Measurements from ENCODE around the gene BCL3. TPM values are rescaled to one million over a fixed set of nuclear protein-coding genes. Genes with fewer than 3 reads are reported as not detected.
"Not testable (repeated sequence)": the region's sequence is repeated elsewhere in the genome, so short reads cannot be mapped to it uniquely, and the experiment has no call there.

The BCL3 gene
- total RNA-seq, 1 experiment from 2014 or later = 7.3 TPM

DNA sequence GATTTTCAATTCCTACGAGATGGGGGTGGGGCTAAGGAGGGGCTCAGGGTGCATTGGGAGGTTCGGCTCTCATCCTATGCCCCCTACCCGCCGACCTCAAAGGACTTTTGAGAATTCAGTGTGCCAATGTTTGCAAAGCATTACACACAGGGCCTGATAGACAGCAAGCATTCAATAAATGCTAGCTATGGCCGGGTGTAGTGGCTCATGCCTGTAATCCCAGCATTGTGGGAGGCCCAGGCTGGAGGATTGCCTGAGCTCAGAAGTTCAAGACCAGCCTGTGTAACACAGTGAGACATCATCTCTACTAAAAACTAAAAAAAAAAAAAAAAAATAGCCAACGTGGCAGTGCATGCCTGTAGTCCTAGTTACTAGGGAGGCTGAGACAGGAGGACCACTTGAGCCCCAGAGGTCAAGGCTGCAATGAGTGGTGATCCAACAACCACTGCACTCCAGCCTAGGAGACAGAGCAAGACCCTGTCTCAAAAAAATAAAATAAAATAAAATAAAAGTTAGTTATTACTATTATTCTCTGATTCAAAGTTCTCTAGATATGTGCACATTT, 27.2 kb downstream of the BCL3 start:
- Histone ChIP-seq H3K36me3 (no peaks in the 10 kb centered on the region), H3K4me3 (no peak overlapping the region), H3K9me3 (replicated peaks) (no peaks in the 10 kb centered on the region), H3K4me1 (peaks cover 32% of the 10 kb centered on the region), H3K27ac (no peak overlapping the region), H3K27me3 (no peaks in the 10 kb centered on the region)
- DNase-seq = no peak

DNA sequence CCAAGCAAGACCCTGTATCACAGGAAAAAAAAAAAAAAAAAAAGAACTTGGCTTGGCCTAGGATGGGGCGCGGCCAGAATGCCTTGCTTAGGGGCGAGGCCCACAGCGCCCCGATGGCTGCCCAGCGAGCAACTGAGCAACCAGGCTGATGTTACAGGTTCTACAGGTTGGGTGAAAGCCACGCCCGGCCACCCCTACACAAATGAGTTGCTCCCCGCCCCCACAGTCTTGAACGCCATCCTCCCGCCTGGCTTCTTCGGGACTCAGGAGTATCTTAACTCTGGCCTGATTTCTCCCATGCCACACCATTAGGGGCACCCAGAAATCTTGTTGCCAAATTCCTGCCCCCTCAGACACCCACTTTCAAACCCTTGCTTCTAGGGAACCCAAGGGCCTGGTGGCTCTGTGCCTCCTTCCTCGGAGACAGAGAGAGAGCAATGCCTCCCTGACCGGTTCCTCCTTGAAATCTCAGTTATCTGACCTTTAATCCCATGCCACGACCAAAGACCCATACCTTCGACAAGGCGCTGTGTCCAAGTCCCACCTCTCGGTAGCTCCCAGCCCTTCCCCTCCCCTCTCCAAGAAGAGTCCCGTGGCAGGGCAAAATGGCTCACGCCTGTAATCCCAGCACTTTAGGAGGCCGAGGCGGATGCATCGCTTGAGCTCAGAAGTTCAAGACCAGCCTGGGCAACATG, 28.0 kb downstream of the BCL3 start:
- no peak overlapping the region for H3K4me3 ChIP-seq
- DNase-seq = no peak
- no peak overlapping the region for H3K27ac ChIP-seq
- H3K36me3 ChIP-seq = no peaks in the 10 kb centered on the region
- H3K27me3 ChIP-seq = no peaks in the 10 kb centered on the region
- H3K4me1 ChIP-seq = peaks cover 32% of the 10 kb centered on the region
- H3K9me3 ChIP-seq (replicated peaks) = no peaks in the 10 kb centered on the region

DNA sequence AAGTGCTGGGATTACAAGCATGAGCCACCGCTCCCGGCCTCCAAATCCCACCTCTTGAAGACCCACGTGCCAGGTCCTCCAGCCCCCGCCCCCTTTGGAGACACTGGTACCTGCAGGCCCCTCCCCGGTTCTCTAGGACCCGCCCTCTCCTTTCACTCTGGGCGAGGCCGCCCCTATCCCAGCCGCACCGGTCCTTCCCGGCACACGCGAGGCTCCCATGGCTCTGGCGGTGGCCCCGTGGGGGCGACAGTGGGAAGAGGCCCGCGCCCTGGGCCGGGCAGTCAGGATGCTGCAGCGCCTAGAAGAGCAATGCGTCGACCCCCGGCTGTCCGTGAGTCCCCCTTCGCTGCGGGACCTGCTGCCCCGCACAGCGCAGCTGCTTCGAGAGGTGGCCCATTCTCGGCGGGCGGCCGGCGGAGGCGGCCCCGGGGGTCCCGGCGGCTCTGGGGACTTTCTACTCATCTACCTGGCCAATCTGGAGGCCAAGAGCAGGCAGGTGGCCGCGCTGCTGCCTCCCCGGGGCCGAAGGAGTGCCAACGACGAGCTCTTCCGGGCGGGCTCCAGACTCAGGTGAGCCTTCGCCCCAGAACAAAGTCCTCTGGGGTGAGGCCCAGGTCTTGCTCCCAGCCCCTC, 29.3 kb downstream of the BCL3 start, which contains the start of gene CBLC:
CBLC (plus strand) TSS at position 176 of the 633 bp plus-strand sequence; CDS start at position 218, 42 bp downstream.
- Histone ChIP-seq H3K27me3 (no peaks in the 10 kb centered on the region), H3K9me3 (replicated peaks) (no peaks in the 10 kb centered on the region), H3K36me3 (no peaks in the 10 kb centered on the region), H3K27ac (no peak within 1 kb of the TSS), H3K4me1 (peaks cover 27% of the 10 kb centered on the region), H3K4me3 (no peak within 1 kb of the TSS)
- no peak for DNase-seq

DNA sequence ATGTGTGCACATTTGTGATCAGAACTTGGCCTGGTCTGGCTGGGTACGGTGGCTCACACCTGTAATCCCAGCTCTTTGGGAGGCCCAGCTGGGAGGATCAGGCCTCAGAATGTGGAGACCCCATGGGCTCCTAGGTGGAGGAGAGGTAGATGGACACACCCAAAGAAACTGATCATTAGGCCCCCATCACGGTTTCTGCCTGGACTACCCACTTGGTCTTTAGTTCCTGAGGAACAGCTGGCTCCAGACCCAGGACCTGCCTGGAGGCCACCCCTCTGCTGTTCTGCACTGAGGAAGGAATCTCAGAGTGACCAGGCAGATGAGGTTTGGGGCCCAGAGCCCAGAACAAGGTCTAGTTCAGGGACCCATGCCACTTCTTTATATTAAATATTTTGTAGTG, 30.6 kb downstream of the BCL3 start:
- H3K4me1 ChIP-seq = peaks cover 13% of the 10 kb centered on the region
- H3K9me3 ChIP-seq (replicated peaks) = no peaks in the 10 kb centered on the region
- no peaks in the 10 kb centered on the region for H3K27me3 ChIP-seq
- H3K36me3 ChIP-seq = no peaks in the 10 kb centered on the region
- DNase-seq = no peak
- H3K4me3 ChIP-seq = no peak overlapping the region
- no peak overlapping the region for H3K27ac ChIP-seq

DNA sequence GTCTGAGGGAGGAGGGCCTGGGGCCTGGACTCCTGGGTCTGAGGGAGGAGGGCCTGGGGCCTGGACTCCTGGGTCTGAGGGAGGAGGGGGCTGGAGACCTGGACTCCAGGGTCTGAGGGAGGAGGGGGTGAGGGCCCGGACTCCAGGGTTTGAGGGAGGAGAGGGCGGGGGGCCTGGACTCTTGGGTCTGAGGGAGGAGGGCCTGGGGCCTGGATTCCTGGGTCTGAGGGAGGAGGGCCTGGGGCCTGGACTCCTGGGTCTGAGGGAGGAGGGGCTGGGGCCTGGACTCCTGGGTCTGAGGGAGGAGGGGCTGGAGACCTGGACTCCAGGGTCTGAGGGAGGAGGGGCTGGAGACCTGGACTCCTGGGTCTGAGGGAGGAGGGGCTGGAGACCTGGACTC, 33.2 kb downstream of the BCL3 start:
- H3K4me1 ChIP-seq; H3K36me3 ChIP-seq; DNase-seq; H3K4me3 ChIP-seq; H3K27ac ChIP-seq; H3K27me3 ChIP-seq; H3K9me3 ChIP-seq (replicated peaks): not testable (repeated sequence)

DNA sequence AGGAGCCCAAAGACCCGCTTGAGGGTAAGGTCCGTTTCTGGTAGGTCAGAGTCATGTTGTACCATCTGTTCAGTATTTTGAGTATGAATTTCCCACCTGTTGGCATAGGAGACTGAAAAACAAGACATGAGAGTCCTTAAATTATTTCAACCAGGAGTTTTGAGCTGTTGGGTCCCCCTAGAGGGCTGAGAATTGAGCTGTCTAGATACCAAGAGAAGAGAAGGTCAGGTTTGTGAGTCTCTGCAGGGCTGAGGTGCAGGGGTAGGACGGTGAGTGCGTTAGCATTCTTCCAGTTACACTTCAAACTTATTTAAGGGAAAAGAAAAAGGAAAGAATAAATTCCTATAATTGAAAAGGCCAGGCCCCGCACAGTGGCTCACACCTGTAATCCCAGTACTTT, 34.2 kb downstream of the BCL3 start:
- no peak for DNase-seq
- Histone ChIP-seq H3K9me3 (replicated peaks) (no peaks in the 10 kb centered on the region), H3K36me3 (no peaks in the 10 kb centered on the region), H3K4me1 (peaks cover 2% of the 10 kb centered on the region; the same call in 1 of the 2 replicates), H3K27me3 (no peaks in the 10 kb centered on the region), H3K4me3 (no peak overlapping the region), H3K27ac (no peak overlapping the region)

DNA sequence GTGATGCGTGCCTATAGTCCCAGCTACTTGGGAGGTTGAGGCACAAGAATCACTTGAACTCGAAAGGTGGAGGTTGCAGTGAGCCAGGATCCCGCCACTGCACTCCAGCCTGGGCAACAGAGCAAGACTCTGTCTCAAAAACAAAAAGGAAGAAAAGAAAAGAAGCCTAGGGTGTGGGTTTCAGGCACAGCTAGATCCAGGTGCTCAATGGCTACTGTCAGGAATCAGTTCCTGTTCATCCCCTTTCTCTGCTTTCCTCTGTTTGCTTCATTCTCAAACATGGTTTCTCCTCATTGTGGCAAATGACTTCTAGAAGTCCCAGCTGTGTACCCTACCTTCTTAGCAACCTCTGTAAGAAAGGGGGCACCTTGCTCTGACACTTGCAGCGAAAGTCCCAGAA, 35.0 kb downstream of the BCL3 start:
- Histone ChIP-seq H3K4me3 (no peak overlapping the region), H3K9me3 (replicated peaks) (no peaks in the 10 kb centered on the region), H3K36me3 (no peaks in the 10 kb centered on the region), H3K4me1 (peaks cover 2% of the 10 kb centered on the region; the same call in 1 of the 2 replicates), H3K27me3 (no peaks in the 10 kb centered on the region), H3K27ac (no peak overlapping the region)
- no peak for DNase-seq

DNA sequence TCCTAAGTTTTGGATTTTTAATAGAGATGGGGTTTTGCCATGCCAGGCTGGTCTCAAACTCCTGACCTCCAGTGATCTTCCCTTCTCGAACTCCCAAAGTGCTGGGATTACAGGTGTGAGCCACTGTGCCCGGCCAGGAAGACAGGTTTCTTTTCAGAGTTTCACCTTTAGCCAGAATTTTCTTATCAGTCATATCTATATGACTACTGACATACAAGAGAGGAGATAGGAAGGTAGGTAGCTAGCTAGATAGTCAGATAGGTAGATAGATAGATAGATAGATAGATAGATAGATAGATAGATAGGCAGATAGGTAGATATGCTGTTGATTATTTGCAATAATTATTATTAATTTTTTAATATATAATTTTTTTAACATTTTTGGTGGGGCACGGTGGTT, 36.8 kb downstream of the BCL3 start:
- H3K9me3 ChIP-seq (replicated peaks) = no peaks in the 10 kb centered on the region

DNA sequence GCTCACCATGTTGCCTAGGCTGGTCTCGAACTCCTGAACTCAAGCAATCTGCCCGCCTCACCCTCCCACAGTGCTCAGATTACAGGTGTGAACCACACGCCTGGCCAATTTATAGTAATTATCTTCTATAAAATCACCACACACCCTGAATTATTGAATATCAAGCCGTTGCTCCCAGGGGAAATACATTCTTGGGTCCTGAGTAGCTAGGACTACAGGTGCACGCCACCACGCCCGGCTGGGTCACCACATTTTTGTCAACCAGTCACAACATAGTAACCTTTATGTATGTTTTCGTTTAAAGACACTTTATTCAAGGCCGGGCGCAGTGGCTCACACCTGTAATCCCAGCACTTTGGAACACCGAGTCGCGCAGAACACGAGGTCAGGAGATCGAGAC, 37.5 kb downstream of the BCL3 start:
- DNase-seq = no peak
- Histone ChIP-seq H3K36me3 (no peaks in the 10 kb centered on the region), H3K4me3 (no peak overlapping the region), H3K27ac (no peak overlapping the region), H3K4me1 (peaks cover 2% of the 10 kb centered on the region; the same call in 1 of the 2 replicates), H3K27me3 (no peaks in the 10 kb centered on the region), H3K9me3 (replicated peaks) (no peaks in the 10 kb centered on the region)

More for the DNA sequence above, 36.8 kb downstream of the BCL3 start:
- no peak for DNase-seq
- H3K4me1 ChIP-seq = peaks cover 2% of the 10 kb centered on the region; the same call in 1 of the 2 replicates
- no peaks in the 10 kb centered on the region for H3K27me3 ChIP-seq
- no peaks in the 10 kb centered on the region for H3K36me3 ChIP-seq
- no peak overlapping the region for H3K4me3 ChIP-seq
- H3K27ac ChIP-seq = no peak overlapping the region

DNA sequence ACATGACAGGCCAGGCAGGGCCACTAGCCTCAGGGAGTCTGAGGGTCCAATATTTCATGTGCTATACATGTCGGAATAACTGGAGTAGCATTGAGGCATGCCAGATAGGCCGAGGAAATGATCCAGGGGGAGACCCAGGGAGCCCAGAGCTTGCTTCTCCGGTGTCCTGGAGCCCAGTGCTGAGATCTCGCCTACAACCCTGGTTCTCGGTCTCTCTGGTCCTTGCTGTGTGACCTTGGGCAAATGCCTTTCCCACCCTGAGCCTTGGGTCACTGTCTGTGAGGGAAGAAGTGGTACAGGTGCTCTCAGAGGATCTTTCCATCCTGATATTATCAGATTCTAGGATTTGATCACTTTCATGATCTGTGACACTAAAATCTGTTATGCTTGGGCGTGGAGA, 40.5 kb downstream of the BCL3 start:
- H3K27me3 ChIP-seq = no peaks in the 10 kb centered on the region; the same call in 1 of the 2 replicates
- no peak overlapping the region for H3K27ac ChIP-seq
- no peaks in the 10 kb centered on the region for H3K9me3 ChIP-seq (replicated peaks)
- H3K36me3 ChIP-seq = no peaks in the 10 kb centered on the region
- peaks cover 6% of the 10 kb centered on the region; the same call in 1 of the 2 replicates for H3K4me1 ChIP-seq
- H3K4me3 ChIP-seq = no peak overlapping the region
- DNase-seq = no peak

DNA sequence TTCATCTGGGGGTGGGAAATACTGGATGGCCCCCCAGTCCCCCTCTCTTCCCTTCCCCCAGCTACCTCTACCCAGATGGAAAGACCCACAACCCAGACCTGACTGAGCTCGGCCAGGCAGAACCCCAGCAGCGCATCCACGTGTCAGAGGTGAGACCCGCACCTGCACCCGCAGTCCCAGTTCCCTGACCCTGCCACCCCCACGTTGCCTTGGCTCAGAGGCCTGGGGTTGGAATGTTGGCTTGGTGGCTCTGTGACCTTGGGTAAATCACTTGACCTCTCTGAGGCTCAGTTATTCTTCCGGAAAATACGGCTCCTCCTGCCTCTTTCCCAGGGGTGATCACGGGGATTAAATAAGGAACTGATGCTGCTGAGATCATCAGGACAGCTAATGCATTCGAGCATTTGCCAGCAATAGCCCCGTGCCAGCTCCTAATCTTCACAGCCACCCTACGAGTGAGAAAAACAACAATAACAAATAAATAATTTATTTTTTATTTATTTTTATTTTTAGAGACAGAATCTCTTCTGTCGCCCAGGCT, 41.5 kb downstream of the BCL3 start:
- no peaks in the 10 kb centered on the region for H3K9me3 ChIP-seq (replicated peaks)
- no peaks in the 10 kb centered on the region for H3K36me3 ChIP-seq
- peaks cover 4% of the 10 kb centered on the region; the same call in 1 of the 2 replicates for H3K4me1 ChIP-seq
- H3K27ac ChIP-seq = no peak overlapping the region
- peaks cover 1% of the 10 kb centered on the region; the same call in 1 of the 2 replicates for H3K27me3 ChIP-seq
- no peak overlapping the region for H3K4me3 ChIP-seq
- no peak for DNase-seq

DNA sequence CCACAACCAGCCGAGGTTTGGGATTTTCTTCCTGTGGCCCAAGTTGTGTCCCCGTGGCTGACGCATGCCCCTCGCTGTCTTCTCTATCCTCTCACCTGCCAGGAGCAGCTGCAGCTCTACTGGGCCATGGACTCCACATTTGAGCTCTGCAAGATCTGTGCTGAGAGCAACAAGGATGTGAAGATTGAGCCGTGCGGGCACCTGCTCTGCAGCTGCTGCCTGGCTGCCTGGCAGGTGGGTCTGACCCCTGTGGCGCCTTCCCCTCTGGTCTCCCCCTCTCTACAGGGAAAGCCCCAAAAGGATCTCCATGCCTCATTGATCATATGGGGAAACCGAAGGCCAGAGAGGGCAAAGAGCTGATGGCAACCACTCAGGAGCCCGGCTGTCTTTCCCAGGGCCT, 43.8 kb downstream of the BCL3 start:
- peaks cover 4% of the 10 kb centered on the region; the same call in 1 of the 2 replicates for H3K4me1 ChIP-seq
- H3K9me3 ChIP-seq (replicated peaks) = no peaks in the 10 kb centered on the region
- peaks cover 4% of the 10 kb centered on the region; the same call in 1 of the 2 replicates for H3K27me3 ChIP-seq
- no peak overlapping the region for H3K27ac ChIP-seq
- peak; percentile 72 to 83 for DNase-seq
- H3K36me3 ChIP-seq = no peaks in the 10 kb centered on the region
- H3K4me3 ChIP-seq = no peak overlapping the region

DNA sequence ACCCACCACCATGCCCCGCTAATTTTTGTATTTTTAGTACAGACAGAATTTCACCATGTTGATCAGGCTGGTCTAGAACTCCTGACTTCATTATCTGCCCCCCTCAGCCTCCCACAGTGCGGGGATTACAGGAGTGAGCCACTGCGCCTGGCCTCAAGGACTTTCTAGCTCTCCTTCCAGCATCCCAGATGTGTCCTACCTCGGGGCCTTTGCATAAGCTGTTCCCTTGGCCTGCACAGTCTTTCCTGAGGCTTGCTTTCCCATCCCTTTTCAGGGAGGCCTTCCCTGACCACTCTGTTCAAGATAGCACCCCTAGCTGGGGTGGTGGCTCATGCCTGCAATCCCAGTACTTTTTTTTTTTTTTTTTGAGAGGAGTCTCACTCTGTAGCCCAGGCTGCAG, 46.1 kb downstream of the BCL3 start:
- Histone ChIP-seq H3K27me3 (peaks cover 4% of the 10 kb centered on the region; the same call in 1 of the 2 replicates), H3K36me3 (no peaks in the 10 kb centered on the region)

DNA sequence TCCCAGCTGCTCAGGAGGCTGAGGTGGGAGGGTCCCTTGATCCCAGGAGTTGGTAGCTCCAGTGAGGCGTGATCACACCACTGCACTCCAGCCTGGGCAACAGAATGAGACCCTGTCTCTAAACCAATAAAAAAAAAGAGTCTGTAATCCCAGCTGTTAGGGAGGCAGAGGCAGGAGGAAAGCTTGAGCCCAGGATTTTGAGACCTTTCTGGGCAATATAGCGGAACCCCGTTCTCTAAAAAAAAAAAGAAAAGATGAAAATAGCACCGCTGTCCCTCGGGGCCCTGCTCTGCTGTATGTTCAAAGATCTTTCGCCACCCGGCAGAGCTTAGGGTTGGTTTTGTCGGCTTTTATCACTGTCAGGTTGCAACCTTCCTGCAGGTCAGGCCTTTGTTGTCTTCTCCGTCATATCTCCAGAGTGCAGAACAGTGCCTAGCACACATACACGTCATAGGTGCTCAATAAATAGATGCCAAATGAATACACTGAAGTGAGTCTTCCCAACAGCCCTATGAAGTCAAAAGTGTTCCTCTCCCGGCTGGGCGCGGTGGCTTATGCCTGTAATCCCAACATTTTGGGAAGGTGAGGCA, 47.0 kb downstream of the BCL3 start:
- H3K36me3 ChIP-seq = no peaks in the 10 kb centered on the region
- no peak overlapping the region for H3K4me3 ChIP-seq
- H3K27ac ChIP-seq = no peak overlapping the region
- H3K27me3 ChIP-seq = peaks cover 4% of the 10 kb centered on the region; the same call in 1 of the 2 replicates
- no peaks in the 10 kb centered on the region for H3K9me3 ChIP-seq (replicated peaks)
- no peak for DNase-seq
- peaks cover 4% of the 10 kb centered on the region; the same call in 1 of the 2 replicates for H3K4me1 ChIP-seq

More for the DNA sequence above, 46.1 kb downstream of the BCL3 start:
- DNase-seq = no peak
- H3K4me1 ChIP-seq = peaks cover 4% of the 10 kb centered on the region; the same call in 1 of the 2 replicates
- no peak overlapping the region for H3K27ac ChIP-seq
- H3K4me3 ChIP-seq = no peak overlapping the region
- no peaks in the 10 kb centered on the region for H3K9me3 ChIP-seq (replicated peaks)

Data from SJCRH30 (cell line).